ENCODE data around the gene ZKSCAN3.

GRCh38 chr6:28345201-28345600 is 4.5 kb upstream of the ZKSCAN3 start:
- TF ChIP-seq EZH2 (IDR thresholded peaks at IDR 0.05; ENCODE audit: insufficient read depth, poor library complexity, severe bottlenecking) (no peak), EZH2phosphoT487 (IDR thresholded peaks at IDR 0.05; ENCODE audit: insufficient read depth, low read depth) (no peak)
